ENCODE results near the gene TNS1.

GRCh38 chr2:217980591-217980990, 22.2 kb downstream of the TNS1 start:
- TF ChIP-seq USF1 (CRISPR knock-in tag; IDR thresholded peaks at IDR 0.05) = no peak
- no peak for TF ChIP-seq TCF7 (CRISPR knock-in tag; IDR thresholded peaks at IDR 0.05; ENCODE audit: low read depth)
- no peak for TF ChIP-seq MAX (CRISPR knock-in tag; IDR thresholded peaks at IDR 0.05)
- TF ChIP-seq ATF6 (CRISPR knock-in tag; IDR thresholded peaks at IDR 0.05) = no peak
- no peak for TF ChIP-seq CTCF (IDR thresholded peaks at IDR 0.05)

Data from WTC11 (cell line).